ENCODE results near the gene BAHCC1.

DNA sequence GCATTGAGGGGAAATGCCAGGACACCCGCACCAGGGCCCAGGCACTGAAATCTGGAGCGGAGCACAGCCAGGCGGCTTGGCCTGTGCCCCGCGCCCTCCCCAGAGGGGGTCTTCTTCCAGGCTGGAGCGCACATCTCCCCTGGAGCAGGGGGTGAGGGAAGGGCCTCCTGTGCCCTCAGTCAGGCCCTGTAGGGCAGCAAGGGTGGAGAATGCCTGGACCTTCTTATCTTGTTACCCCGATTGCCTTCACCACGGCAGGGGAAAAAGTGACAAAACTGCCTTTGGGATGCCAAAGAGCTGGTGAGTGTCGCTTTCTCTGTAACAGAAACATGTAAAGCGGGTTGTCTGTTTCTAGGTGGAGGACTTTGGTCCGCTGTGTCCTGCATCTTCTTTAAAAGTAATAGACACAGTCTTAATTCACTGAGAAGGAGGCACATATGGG is 48.3 kb upstream of the BAHCC1 start:
- TF ChIP-seq, protein P1, sequence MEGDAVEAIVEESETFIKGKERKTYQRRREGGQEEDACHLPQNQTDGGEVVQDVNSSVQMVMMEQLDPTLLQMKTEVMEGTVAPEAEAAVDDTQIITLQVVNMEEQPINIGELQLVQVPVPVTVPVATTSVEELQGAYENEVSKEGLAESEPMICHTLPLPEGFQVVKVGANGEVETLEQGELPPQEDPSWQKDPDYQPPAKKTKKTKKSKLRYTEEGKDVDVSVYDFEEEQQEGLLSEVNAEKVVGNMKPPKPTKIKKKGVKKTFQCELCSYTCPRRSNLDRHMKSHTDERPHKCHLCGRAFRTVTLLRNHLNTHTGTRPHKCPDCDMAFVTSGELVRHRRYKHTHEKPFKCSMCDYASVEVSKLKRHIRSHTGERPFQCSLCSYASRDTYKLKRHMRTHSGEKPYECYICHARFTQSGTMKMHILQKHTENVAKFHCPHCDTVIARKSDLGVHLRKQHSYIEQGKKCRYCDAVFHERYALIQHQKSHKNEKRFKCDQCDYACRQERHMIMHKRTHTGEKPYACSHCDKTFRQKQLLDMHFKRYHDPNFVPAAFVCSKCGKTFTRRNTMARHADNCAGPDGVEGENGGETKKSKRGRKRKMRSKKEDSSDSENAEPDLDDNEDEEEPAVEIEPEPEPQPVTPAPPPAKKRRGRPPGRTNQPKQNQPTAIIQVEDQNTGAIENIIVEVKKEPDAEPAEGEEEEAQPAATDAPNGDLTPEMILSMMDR (IDR thresholded peaks at IDR 0.05), result no peak
- no peak for TF ChIP-seq EZH2 (IDR thresholded peaks at IDR 0.05)

Data from neural progenitor cell (in vitro differentiated cells).